ENCODE results near the gene C1orf159.
A peak's percentile ranks its signal among the peaks of the same experiment; 100 is the strongest.

Gene C1orf159

DNA sequence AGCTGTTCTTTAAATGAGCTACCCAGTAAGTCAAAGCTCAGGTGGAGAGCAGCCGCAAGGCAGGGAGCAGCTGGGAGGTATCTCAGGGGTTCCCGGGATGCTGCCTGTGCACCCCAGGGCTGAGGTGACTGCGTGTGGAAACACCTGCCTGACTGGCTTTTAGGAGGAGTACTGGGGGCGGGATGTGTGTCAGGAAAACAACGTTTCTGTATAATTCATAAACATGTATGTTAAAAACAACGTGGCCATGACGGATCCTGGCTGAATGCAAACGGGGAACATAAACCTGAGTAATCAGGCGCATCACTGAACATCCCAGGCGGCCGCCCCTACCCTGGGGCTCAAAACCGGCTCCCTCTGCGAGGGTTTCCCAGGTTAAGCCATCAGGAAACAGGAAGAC lies 1.5 kb downstream of the C1orf159 start:
- Histone ChIP-seq H3K4me1 (ENCODE audit: insufficient read depth, poor library complexity, severe bottlenecking) (no peaks in the 10 kb centered on the region), H3K27ac (ENCODE audit: poor library complexity, severe bottlenecking) (no peak overlapping the region), H3K27me3 (ENCODE audit: insufficient read depth, poor library complexity, severe bottlenecking) (peaks cover 9% of the 10 kb centered on the region), H3K4me3 (ENCODE audit: severe bottlenecking) (no peak overlapping the region), H3K9me3 (ENCODE audit: severe bottlenecking) (no peaks in the 10 kb centered on the region), H3K36me3 (ENCODE audit: low read depth) (peaks cover 13% of the 10 kb centered on the region)
- TF ChIP-seq, protein P1, sequence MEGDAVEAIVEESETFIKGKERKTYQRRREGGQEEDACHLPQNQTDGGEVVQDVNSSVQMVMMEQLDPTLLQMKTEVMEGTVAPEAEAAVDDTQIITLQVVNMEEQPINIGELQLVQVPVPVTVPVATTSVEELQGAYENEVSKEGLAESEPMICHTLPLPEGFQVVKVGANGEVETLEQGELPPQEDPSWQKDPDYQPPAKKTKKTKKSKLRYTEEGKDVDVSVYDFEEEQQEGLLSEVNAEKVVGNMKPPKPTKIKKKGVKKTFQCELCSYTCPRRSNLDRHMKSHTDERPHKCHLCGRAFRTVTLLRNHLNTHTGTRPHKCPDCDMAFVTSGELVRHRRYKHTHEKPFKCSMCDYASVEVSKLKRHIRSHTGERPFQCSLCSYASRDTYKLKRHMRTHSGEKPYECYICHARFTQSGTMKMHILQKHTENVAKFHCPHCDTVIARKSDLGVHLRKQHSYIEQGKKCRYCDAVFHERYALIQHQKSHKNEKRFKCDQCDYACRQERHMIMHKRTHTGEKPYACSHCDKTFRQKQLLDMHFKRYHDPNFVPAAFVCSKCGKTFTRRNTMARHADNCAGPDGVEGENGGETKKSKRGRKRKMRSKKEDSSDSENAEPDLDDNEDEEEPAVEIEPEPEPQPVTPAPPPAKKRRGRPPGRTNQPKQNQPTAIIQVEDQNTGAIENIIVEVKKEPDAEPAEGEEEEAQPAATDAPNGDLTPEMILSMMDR (IDR thresholded peaks at IDR 0.05; ENCODE audit: poor library complexity, severe bottlenecking): no peak
- DNase-seq (ENCODE audit: low spot score) (peak; percentile 25), ATAC-seq (ENCODE audit: low read depth) (no peak)

DNA sequence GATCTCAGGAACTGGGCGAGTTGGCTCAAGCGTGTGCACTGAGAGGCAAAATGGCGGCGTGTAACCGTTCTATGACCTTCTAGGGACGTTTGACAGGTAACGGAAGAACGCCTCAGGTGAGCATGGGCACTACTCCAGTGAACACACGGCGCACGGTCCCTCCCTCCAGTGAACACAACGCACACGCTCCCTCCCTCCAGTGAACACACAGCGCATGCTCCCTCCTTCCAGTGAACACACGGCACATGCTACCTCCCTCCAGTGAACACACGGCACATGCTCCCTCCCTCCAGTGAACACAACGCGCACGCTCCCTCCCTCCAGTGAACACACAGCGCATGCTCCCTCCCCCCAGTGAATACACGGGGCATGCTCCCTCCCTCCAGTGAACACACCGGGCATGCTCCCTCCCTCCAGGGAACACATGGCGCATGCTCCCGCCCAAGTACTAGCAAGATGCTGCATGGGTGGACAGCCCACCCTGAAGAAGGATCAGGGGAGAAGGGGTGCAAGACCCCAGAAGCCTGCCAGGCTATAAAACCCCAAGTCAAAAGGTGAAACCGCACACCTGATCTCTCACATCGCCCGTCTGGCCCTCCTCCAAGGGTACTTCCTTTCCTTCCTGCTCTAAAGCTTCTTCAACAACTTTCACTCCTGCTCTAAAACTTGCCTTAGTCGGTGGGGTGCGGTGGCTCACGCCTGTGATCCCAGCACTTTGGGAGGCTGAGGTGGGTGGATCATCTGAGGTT lies 3.5 kb downstream of the C1orf159 start:
- ATAC-seq (ENCODE audit: low read depth) (no peak), DNase-seq (ENCODE audit: low spot score) (peak; percentile 42)
- Histone ChIP-seq H3K4me1 (ENCODE audit: insufficient read depth, poor library complexity, severe bottlenecking) (no peaks in the 10 kb centered on the region), H3K27ac (ENCODE audit: poor library complexity, severe bottlenecking) (no peak overlapping the region), H3K9me3 (ENCODE audit: severe bottlenecking) (no peaks in the 10 kb centered on the region), H3K4me3 (ENCODE audit: severe bottlenecking) (no peak overlapping the region), H3K27me3 (ENCODE audit: insufficient read depth, poor library complexity, severe bottlenecking) (no peaks in the 10 kb centered on the region), H3K36me3 (ENCODE audit: low read depth) (peaks cover 13% of the 10 kb centered on the region)
- TF ChIP-seq, protein P1 (IDR thresholded peaks at IDR 0.05; ENCODE audit: poor library complexity, severe bottlenecking): no peak

DNA sequence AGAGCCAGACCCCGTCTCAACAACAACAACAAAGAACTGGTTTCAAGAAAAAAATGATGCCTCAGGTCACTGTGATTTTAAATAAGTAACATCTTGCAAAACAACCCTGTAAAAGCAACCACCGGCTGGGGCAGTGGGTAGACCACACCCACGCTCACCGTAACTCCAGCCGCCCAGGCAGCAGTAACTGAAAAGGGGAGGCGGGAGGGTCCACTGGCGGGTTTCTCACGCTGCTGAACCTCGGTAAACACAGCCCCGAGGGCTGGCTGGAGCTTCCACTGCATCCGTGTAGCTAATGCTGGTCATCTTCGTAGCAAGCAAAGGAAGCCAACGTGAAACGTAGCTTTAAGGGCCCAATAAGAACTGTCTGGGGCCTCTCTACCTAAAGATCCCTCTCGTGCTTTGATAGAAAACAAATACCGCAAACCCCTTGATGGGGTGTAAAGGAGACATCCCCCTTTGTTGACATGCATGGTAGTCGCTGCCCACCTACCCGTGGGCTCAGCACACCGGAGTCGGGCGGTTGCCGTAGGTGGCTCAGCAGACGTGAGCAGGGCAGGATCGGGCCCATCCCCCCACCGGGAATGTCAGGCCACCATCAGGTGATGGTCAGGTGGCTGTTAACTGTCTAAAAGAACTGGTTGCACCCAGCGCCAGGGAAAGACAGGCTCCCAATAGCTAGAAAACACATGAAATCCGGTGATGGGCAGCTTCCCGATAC lies 4.2 kb downstream of the C1orf159 start:
- TF ChIP-seq, protein P1 (IDR thresholded peaks at IDR 0.05; ENCODE audit: poor library complexity, severe bottlenecking): no peak
- Histone ChIP-seq H3K4me3 (ENCODE audit: severe bottlenecking) (no peak overlapping the region), H3K4me1 (ENCODE audit: insufficient read depth, poor library complexity, severe bottlenecking) (no peaks in the 10 kb centered on the region), H3K9me3 (ENCODE audit: severe bottlenecking) (no peaks in the 10 kb centered on the region), H3K27ac (ENCODE audit: poor library complexity, severe bottlenecking) (no peak overlapping the region), H3K36me3 (ENCODE audit: low read depth) (peaks cover 13% of the 10 kb centered on the region), H3K27me3 (ENCODE audit: insufficient read depth, poor library complexity, severe bottlenecking) (no peaks in the 10 kb centered on the region)
- DNase-seq (ENCODE audit: low spot score) (peak; percentile 54), ATAC-seq (ENCODE audit: low read depth) (no peak)

DNA sequence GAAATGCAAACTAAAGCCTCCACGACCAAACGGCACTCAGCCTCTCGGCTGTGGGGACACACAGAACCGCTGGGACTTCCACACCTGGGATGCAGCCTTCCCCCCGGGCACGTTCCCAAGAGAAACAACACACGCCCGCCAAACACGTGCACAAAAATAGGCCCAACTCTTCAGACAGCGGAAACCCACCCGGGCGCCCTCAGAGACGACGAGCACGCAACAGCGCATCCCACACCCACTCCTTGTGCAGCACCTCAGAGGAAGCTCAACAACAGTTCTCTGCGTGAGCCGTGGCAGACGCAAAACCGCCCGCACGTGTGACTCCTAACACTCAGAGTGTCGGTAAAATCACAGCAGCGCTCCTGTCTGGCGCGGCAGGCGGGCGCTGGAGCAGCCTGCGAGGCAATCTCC lies 5.3 kb downstream of the C1orf159 start:
- Histone ChIP-seq H3K27me3 (ENCODE audit: insufficient read depth, poor library complexity, severe bottlenecking) (no peaks in the 10 kb centered on the region), H3K9me3 (ENCODE audit: severe bottlenecking) (no peaks in the 10 kb centered on the region), H3K36me3 (ENCODE audit: low read depth) (peaks cover 13% of the 10 kb centered on the region), H3K4me3 (ENCODE audit: severe bottlenecking) (no peak overlapping the region), H3K4me1 (ENCODE audit: insufficient read depth, poor library complexity, severe bottlenecking) (no peaks in the 10 kb centered on the region), H3K27ac (ENCODE audit: poor library complexity, severe bottlenecking) (no peak overlapping the region)
- ATAC-seq (ENCODE audit: low read depth) (no peak), DNase-seq (ENCODE audit: low spot score) (peak; percentile 47)
- TF ChIP-seq, protein P1 (IDR thresholded peaks at IDR 0.05; ENCODE audit: poor library complexity, severe bottlenecking): no peak

DNA sequence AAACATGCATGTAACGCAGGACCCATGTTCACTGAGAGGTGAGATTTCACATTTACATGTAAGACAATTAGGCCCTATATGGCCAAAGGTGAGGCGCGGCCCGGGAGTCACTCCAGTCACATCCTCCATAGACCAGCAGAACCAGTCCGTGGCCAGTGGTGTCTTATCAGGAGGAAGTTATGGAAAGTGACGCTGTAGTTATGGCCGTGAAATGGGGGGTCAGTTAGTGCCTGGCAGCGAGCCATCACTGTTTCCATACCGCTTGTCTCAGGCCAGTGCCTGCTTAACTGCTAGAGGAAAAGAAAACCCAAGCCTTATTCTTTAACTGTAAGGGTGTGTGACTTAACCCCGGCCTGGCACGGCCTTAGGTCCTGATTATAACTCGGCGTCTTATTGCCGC lies 6.1 kb downstream of the C1orf159 start:
- ATAC-seq (ENCODE audit: low read depth) (no peak), DNase-seq (ENCODE audit: low spot score) (no peak)
- Histone ChIP-seq H3K9me3 (ENCODE audit: severe bottlenecking) (no peaks in the 10 kb centered on the region), H3K27me3 (ENCODE audit: insufficient read depth, poor library complexity, severe bottlenecking) (no peaks in the 10 kb centered on the region), H3K4me3 (ENCODE audit: severe bottlenecking) (no peak overlapping the region), H3K4me1 (ENCODE audit: insufficient read depth, poor library complexity, severe bottlenecking) (no peaks in the 10 kb centered on the region), H3K27ac (ENCODE audit: poor library complexity, severe bottlenecking) (no peak overlapping the region), H3K36me3 (ENCODE audit: low read depth) (peaks cover 13% of the 10 kb centered on the region)
- TF ChIP-seq, protein P1 (IDR thresholded peaks at IDR 0.05; ENCODE audit: poor library complexity, severe bottlenecking): no peak
